ENCODE data around the gene SUMO3.

The SUMO3 gene

GRCh38 chr21:44780767-44781459 lies 36.9 kb downstream of the SUMO3 start:
- Histone ChIP-seq H3K36me3 (ENCODE audit: control insufficient read depth, insufficient read depth, low read length) (peaks cover 2% of the 10 kb centered on the region), H3K23ac (ENCODE audit: low read length) (no peak overlapping the region), H4K8ac (ENCODE audit: low read depth, low read length) (no peak overlapping the region), H2BK120ac (ENCODE audit: low read depth, low read length) (no peak overlapping the region), H2AK5ac (ENCODE audit: low read length) (no peak overlapping the region), H3K79me2 (ENCODE audit: control insufficient read depth, insufficient read depth, low read length) (peaks cover 36% of the 10 kb centered on the region), H3K79me1 (ENCODE audit: low read length) (peaks cover 32% of the 10 kb centered on the region), H4K5ac (ENCODE audit: low read length) (no peak overlapping the region), H3K9ac (ENCODE audit: low read length) (no peak overlapping the region), H3K27me3 (ENCODE audit: insufficient read depth, low read length, poor library complexity) (no peaks in the 10 kb centered on the region), H2BK5ac (ENCODE audit: low read length) (no peak overlapping the region), H3K27ac (ENCODE audit: low read depth, low read length) (no peak overlapping the region), H3K4me3 (ENCODE audit: low read length) (no peak overlapping the region), H3K18ac (ENCODE audit: low read length) (no peak overlapping the region), H3K4ac (ENCODE audit: low read depth, low read length) (no peak overlapping the region), H3K4me2 (ENCODE audit: low read length) (no peak overlapping the region), H3K4me1 (ENCODE audit: control insufficient read depth, low read depth, low read length) (no peaks in the 10 kb centered on the region), H3K56ac (ENCODE audit: low read length) (no peak overlapping the region), H2BK15ac (replicated peaks; ENCODE audit: low read depth) (no peak overlapping the region)
- WGBS (ENCODE audit: extremely low coverage, insufficient coverage, low lambda C conversion rate), result no CpG with 5 or more reads among the region's 16 CpGs
- no peak for DNase-seq

GRCh38 chr21:44780137-44780502 lies 37.7 kb downstream of the SUMO3 start:
- H3K36me3 ChIP-seq (ENCODE audit: control insufficient read depth, insufficient read depth, low read length), result peaks cover 2% of the 10 kb centered on the region
- H3K4ac ChIP-seq (ENCODE audit: low read depth, low read length), result no peak overlapping the region
- H3K4me1 ChIP-seq (ENCODE audit: control insufficient read depth, low read depth, low read length), result no peaks in the 10 kb centered on the region
- H2BK120ac ChIP-seq (ENCODE audit: low read depth, low read length), result no peak overlapping the region
- H4K8ac ChIP-seq (ENCODE audit: low read depth, low read length), result no peak overlapping the region
- no peak overlapping the region for H3K23ac ChIP-seq (ENCODE audit: low read length)
- H3K79me2 ChIP-seq (ENCODE audit: control insufficient read depth, insufficient read depth, low read length), result peaks cover 33% of the 10 kb centered on the region
- H3K18ac ChIP-seq (ENCODE audit: low read length), result no peak overlapping the region
- no peak overlapping the region for H2BK15ac ChIP-seq (replicated peaks; ENCODE audit: low read depth)
- no peak overlapping the region for H3K9ac ChIP-seq (ENCODE audit: low read length)
- H3K56ac ChIP-seq (ENCODE audit: low read length), result no peak overlapping the region
- H3K79me1 ChIP-seq (ENCODE audit: low read length), result peaks cover 29% of the 10 kb centered on the region
- H2BK5ac ChIP-seq (ENCODE audit: low read length), result no peak overlapping the region
- no peak for DNase-seq
- no peak overlapping the region for H3K4me2 ChIP-seq (ENCODE audit: low read length)
- no peak overlapping the region for H2AK5ac ChIP-seq (ENCODE audit: low read length)
- no peaks in the 10 kb centered on the region for H3K27me3 ChIP-seq (ENCODE audit: insufficient read depth, low read length, poor library complexity)
- no peak overlapping the region for H3K4me3 ChIP-seq (ENCODE audit: low read length)
- H3K27ac ChIP-seq (ENCODE audit: low read depth, low read length), result no peak overlapping the region
- no CpG with 5 or more reads among the region's 7 CpGs for WGBS (ENCODE audit: extremely low coverage, insufficient coverage, low lambda C conversion rate)
- no peak overlapping the region for H4K5ac ChIP-seq (ENCODE audit: low read length)

DNA sequence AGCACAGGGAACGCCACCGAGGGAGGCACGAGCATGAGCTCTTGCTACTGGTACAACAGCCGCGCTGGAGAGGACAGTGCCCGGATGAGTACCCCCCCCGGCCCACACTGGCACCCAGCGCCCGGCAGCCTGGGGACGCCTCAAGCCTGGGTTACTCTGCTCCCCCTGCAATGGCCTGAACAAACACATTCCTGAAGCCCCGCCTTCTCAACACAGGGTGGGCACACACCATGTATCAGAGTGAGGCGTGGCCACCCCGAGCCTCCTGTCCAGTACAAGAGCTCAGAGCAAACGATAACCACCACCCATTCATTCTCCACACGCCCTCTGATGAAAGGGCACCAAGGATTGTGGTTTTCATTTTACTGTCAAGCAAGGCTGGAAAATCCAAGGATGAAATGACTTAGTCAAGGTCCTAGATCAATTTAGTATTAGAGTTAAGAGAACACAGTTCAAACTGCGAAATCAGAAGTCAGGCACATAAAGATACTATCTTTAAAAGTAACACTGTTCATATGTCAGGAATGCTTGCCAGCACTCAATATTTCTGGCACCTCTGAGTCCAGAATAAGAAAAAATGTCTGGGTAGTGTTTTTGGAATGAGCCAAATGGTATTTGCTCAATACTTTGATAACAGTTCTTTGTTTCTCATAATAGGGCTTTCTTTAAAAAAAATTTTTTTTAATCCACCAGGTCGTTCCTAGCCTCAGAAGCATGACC lies 38.3 kb downstream of the SUMO3 start:
- no peak for DNase-seq
- no peak overlapping the region for H3K9ac ChIP-seq (ENCODE audit: low read length)
- no peak overlapping the region for H2BK15ac ChIP-seq (replicated peaks; ENCODE audit: low read depth)
- no peak overlapping the region for H3K4ac ChIP-seq (ENCODE audit: low read depth, low read length)
- peaks cover 28% of the 10 kb centered on the region for H3K79me1 ChIP-seq (ENCODE audit: low read length)
- H2BK5ac ChIP-seq (ENCODE audit: low read length), result no peak overlapping the region
- H2AK5ac ChIP-seq (ENCODE audit: low read length), result no peak overlapping the region
- H3K27ac ChIP-seq (ENCODE audit: low read depth, low read length), result no peak overlapping the region
- no peak overlapping the region for H3K4me2 ChIP-seq (ENCODE audit: low read length)
- no peak overlapping the region for H4K5ac ChIP-seq (ENCODE audit: low read length)
- peaks cover 28% of the 10 kb centered on the region for H3K79me2 ChIP-seq (ENCODE audit: control insufficient read depth, insufficient read depth, low read length)
- no peak overlapping the region for H3K56ac ChIP-seq (ENCODE audit: low read length)
- WGBS (ENCODE audit: extremely low coverage, insufficient coverage, low lambda C conversion rate), result no CpG with 5 or more reads among the region's 17 CpGs
- no peak overlapping the region for H3K23ac ChIP-seq (ENCODE audit: low read length)
- H3K4me3 ChIP-seq (ENCODE audit: low read length), result no peak overlapping the region
- peaks cover 2% of the 10 kb centered on the region for H3K36me3 ChIP-seq (ENCODE audit: control insufficient read depth, insufficient read depth, low read length)
- no peak overlapping the region for H3K18ac ChIP-seq (ENCODE audit: low read length)
- H3K27me3 ChIP-seq (ENCODE audit: insufficient read depth, low read length, poor library complexity), result no peaks in the 10 kb centered on the region
- no peaks in the 10 kb centered on the region for H3K4me1 ChIP-seq (ENCODE audit: control insufficient read depth, low read depth, low read length)
- H4K8ac ChIP-seq (ENCODE audit: low read depth, low read length), result no peak overlapping the region
- H2BK120ac ChIP-seq (ENCODE audit: low read depth, low read length), result no peak overlapping the region

DNA sequence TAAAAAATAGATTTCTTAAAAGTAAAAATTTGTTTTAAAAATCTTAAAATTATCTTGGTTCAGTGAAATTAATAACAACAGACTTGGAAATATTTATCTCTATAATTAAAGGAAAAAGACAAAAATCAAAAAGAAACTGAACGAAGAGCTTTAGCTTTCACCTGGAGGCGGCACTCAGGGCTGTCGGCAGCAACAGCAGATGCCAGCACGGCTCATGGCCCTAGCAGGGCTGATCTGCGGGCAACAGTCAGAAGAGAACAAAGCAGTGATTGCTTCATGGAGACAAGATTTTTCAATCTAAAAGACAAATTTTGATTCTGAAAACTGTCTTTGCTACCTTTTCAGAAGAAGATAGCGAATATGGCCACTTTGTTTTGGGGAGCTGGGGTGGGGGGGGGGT lies 38.9 kb downstream of the SUMO3 start:
- Histone ChIP-seq H3K9ac (ENCODE audit: low read length) (no peak overlapping the region), H3K36me3 (ENCODE audit: control insufficient read depth, insufficient read depth, low read length) (peaks cover 4% of the 10 kb centered on the region), H3K4me1 (ENCODE audit: control insufficient read depth, low read depth, low read length) (no peaks in the 10 kb centered on the region), H3K4me2 (ENCODE audit: low read length) (no peak overlapping the region), H3K56ac (ENCODE audit: low read length) (no peak overlapping the region), H3K23ac (ENCODE audit: low read length) (no peak overlapping the region), H3K4ac (ENCODE audit: low read depth, low read length) (no peak overlapping the region), H3K27ac (ENCODE audit: low read depth, low read length) (no peak overlapping the region), H3K18ac (ENCODE audit: low read length) (no peak overlapping the region), H2BK120ac (ENCODE audit: low read depth, low read length) (no peak overlapping the region), H2AK5ac (ENCODE audit: low read length) (no peak overlapping the region), H2BK15ac (replicated peaks; ENCODE audit: low read depth) (no peak overlapping the region), H3K79me2 (ENCODE audit: control insufficient read depth, insufficient read depth, low read length) (peaks cover 27% of the 10 kb centered on the region), H3K27me3 (ENCODE audit: insufficient read depth, low read length, poor library complexity) (no peaks in the 10 kb centered on the region), H4K5ac (ENCODE audit: low read length) (no peak overlapping the region), H2BK5ac (ENCODE audit: low read length) (no peak overlapping the region), H3K4me3 (ENCODE audit: low read length) (no peak overlapping the region), H3K79me1 (ENCODE audit: low read length) (peaks cover 30% of the 10 kb centered on the region), H4K8ac (ENCODE audit: low read depth, low read length) (no peak overlapping the region)
- no peak for DNase-seq
- WGBS (ENCODE audit: extremely low coverage, insufficient coverage, low lambda C conversion rate), result no CpG with 5 or more reads among the region's 6 CpGs

DNA sequence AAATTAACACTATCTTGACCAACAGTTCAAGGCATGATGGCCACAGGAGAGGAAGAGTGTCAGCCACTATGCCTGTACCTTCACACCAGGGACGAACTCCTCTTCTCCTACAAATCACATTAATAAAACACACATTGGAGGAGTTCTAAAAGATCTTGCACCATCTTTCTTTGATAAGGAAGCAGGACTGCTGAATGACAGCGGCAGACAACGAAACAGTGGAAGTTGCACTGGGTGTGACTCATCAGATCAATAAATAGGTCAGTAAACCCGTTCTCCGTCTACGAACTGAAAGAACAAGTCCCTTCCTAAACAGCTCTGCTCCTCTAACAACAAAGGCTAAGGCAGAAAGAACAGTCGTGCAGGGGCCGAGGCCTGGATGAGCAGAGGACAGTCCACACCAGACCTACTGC lies 39.4 kb downstream of the SUMO3 start:
- Histone ChIP-seq H2BK5ac (ENCODE audit: low read length) (no peak overlapping the region), H3K18ac (ENCODE audit: low read length) (no peak overlapping the region), H4K8ac (ENCODE audit: low read depth, low read length) (no peak overlapping the region), H3K4me2 (ENCODE audit: low read length) (no peak overlapping the region), H3K79me2 (ENCODE audit: control insufficient read depth, insufficient read depth, low read length) (peaks cover 27% of the 10 kb centered on the region), H3K27ac (ENCODE audit: low read depth, low read length) (no peak overlapping the region), H3K4me3 (ENCODE audit: low read length) (no peak overlapping the region), H3K4ac (ENCODE audit: low read depth, low read length) (no peak overlapping the region), H3K79me1 (ENCODE audit: low read length) (peaks cover 31% of the 10 kb centered on the region), H2AK5ac (ENCODE audit: low read length) (no peak overlapping the region), H3K27me3 (ENCODE audit: insufficient read depth, low read length, poor library complexity) (no peaks in the 10 kb centered on the region), H3K4me1 (ENCODE audit: control insufficient read depth, low read depth, low read length) (no peaks in the 10 kb centered on the region), H3K56ac (ENCODE audit: low read length) (no peak overlapping the region), H2BK15ac (replicated peaks; ENCODE audit: low read depth) (no peak overlapping the region), H3K9ac (ENCODE audit: low read length) (no peak overlapping the region), H2BK120ac (ENCODE audit: low read depth, low read length) (no peak overlapping the region), H3K23ac (ENCODE audit: low read length) (no peak overlapping the region), H3K36me3 (ENCODE audit: control insufficient read depth, insufficient read depth, low read length) (peaks cover 4% of the 10 kb centered on the region), H4K5ac (ENCODE audit: low read length) (no peak overlapping the region)
- DNase-seq, result peak; percentile 14
- no CpG with 5 or more reads among the region's 8 CpGs for WGBS (ENCODE audit: extremely low coverage, insufficient coverage, low lambda C conversion rate)

All from mesendoderm (in vitro differentiated cells).